ENCODE measurements around the gene CLCN6.

GRCh38 chr1:11788549-11789053 lies 17.4 kb upstream of the CLCN6 start:
- TF ChIP-seq, protein P1, sequence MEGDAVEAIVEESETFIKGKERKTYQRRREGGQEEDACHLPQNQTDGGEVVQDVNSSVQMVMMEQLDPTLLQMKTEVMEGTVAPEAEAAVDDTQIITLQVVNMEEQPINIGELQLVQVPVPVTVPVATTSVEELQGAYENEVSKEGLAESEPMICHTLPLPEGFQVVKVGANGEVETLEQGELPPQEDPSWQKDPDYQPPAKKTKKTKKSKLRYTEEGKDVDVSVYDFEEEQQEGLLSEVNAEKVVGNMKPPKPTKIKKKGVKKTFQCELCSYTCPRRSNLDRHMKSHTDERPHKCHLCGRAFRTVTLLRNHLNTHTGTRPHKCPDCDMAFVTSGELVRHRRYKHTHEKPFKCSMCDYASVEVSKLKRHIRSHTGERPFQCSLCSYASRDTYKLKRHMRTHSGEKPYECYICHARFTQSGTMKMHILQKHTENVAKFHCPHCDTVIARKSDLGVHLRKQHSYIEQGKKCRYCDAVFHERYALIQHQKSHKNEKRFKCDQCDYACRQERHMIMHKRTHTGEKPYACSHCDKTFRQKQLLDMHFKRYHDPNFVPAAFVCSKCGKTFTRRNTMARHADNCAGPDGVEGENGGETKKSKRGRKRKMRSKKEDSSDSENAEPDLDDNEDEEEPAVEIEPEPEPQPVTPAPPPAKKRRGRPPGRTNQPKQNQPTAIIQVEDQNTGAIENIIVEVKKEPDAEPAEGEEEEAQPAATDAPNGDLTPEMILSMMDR (IDR thresholded peaks at IDR 0.05): no peak
- TF ChIP-seq POLR2AphosphoS5 (IDR thresholded peaks at IDR 0.05) (no peak), POLR2A (IDR thresholded peaks at IDR 0.05) (no peak)
